Rectal smooth muscle tissue (tissue), 1 donor: ENCODE data around the gene RASSF8.

Experiments
- H3K27ac ChIP-seq: one replicate; pipeline ENCODE4 v1.7.0; 2013; ENCODE audit warnings: low read depth, low read length, inconsistent platforms
- H3K27me3 ChIP-seq: one replicate; pipeline ENCODE4 v1.7.0; 2013; ENCODE audit warnings: low read length; ENCODE audit not compliant: control insufficient read depth, insufficient read depth
- H3K36me3 ChIP-seq: one replicate; pipeline ENCODE4 v1.7.0; 2013; ENCODE audit warnings: low read length; ENCODE audit not compliant: control insufficient read depth, insufficient read depth
- H3K4me1 ChIP-seq: one replicate; pipeline ENCODE4 v1.7.0; 2013; ENCODE audit warnings: low read length; ENCODE audit not compliant: control insufficient read depth, insufficient read depth
- H3K4me3 ChIP-seq: one replicate; pipeline ENCODE4 v1.7.0; 2013; ENCODE audit warnings: low read length
- H3K9ac ChIP-seq: one replicate; pipeline ENCODE4 v1.7.0; 2013; ENCODE audit warnings: low read length

Gene RASSF8

DNA sequence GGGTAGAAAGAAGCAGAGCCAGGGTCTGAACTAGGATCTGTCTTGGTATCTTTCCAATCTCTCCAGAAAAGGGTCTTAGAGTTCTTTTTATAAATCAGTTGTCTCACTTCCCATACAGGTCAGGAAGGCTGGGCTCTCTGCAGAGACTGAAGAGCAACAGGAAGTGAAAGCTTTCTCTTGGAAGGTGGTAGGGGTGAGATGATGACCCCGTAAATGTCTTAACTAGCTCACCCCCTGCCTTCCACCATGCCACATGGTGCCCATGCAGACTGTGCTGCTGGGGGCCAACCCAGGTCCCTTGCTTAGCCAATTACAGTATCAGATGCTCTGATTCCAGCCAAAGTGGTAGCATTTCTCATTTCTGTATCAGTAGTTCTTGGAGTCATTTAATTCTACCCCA lies 17.6 kb upstream of the RASSF8 start:
- Histone ChIP-seq H3K27ac (no peak overlapping the region), H3K4me3 (no peak overlapping the region), H3K4me1 (no peaks in the 10 kb centered on the region), H3K9ac (no peak overlapping the region), H3K27me3 (no peaks in the 10 kb centered on the region), H3K36me3 (no peaks in the 10 kb centered on the region)

DNA sequence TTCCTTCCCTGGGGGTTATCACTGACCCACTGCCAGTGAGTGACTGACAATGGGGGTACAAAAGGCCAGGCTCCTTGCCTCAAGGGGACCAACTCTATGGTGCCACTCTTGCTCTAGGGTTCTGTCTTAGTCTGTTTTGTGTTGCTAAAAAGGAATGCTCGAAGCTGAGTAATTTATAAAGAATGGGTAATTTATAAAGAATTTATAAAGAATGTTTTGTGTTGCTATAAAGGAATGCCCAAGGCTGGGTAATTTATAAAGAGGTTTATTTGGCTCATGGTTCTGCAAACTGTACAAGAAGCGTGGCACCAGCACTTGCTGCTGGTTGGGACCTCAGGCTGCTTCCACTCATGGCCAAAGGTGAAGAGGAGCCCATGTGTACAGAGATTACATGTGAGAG lies 15.8 kb upstream of the RASSF8 start:
- no peak overlapping the region for H3K9ac ChIP-seq
- H3K27me3 ChIP-seq, result no peaks in the 10 kb centered on the region
- H3K4me3 ChIP-seq, result no peak overlapping the region
- H3K4me1 ChIP-seq, result no peaks in the 10 kb centered on the region
- H3K36me3 ChIP-seq, result no peaks in the 10 kb centered on the region
- no peak overlapping the region for H3K27ac ChIP-seq

DNA sequence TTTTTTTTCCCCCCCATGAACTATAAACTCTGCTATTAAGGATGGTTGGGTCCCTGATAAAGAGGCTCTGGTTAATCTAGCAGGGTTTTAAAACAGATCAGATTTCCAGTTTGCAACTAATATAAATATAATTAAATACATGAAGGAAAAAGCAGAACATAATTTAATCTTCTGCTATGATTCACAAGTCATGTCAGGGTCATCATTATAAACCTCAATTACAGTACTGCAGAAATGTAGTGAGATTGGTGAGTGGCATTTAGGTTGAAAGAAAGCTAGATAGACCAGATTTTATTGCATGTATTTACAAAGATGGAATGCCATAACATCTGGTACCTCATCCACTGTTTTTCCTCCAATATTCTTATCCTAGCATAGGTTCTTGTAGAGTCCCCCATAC lies 14.5 kb upstream of the RASSF8 start:
- H3K4me1 ChIP-seq, result no peaks in the 10 kb centered on the region
- no peaks in the 10 kb centered on the region for H3K36me3 ChIP-seq
- H3K27me3 ChIP-seq, result no peaks in the 10 kb centered on the region
- H3K9ac ChIP-seq, result no peak overlapping the region
- H3K27ac ChIP-seq, result no peak overlapping the region
- H3K4me3 ChIP-seq, result no peak overlapping the region

DNA sequence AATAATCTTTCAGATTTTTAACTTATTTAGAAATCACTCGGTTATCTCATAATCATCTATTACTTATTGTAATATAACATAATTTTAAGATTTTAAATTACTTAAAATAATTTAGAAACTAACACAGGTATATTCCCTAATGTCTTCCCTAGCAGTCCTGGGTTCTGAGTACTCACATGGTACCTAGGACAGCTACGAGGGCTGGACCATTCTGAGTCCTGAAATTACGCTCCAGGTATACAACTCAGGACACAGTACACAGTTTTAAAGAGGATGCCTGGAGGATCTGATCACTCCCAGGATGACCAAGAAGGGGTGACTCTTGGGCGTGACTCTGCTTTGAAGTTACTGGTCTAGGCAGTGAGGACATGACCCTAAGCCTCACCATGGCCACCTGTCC lies 9.1 kb upstream of the RASSF8 start:
- Histone ChIP-seq H3K4me3 (no peak overlapping the region), H3K27me3 (no peaks in the 10 kb centered on the region), H3K27ac (no peak overlapping the region), H3K36me3 (no peaks in the 10 kb centered on the region), H3K9ac (no peak overlapping the region), H3K4me1 (no peaks in the 10 kb centered on the region)

DNA sequence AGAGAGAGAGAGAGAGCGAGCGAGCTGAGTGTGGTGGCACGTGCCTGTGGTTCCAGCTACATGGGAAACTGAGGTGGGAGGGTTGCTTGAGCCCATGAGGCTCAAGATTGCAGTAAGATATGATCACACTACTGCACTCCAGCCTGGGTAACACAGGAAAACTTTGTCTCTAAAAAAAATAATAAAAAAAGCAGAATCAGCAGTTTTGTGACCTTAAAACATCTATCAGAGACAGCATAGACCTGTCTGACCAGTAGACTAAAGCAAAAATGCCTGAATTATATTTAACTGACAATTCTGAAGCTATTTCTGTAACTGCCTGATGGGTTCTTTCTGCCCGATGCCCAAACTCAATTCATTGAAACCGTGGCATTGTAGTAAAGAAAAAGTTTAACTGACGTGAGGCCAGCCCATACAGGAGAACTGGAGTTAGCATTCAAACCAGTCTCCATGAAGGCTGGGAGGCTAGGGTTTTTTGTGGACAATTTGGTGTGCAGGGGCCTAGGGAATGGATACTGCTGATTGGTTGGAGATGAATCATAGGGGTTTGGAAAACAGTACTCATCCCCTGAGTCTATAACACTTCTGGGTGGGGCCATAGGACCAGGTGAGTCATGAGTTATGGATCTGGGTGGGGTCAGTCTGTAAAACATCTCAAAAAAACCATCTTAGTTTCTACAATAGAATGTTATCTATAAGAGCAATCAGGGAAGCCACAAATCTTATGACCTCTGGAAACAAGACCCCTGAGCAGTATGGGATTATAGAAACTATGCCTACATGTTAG lies 8.0 kb upstream of the RASSF8 start:
- Histone ChIP-seq H3K27me3 (no peaks in the 10 kb centered on the region), H3K4me3 (no peak overlapping the region), H3K27ac (no peak overlapping the region), H3K4me1 (no peaks in the 10 kb centered on the region), H3K36me3 (no peaks in the 10 kb centered on the region), H3K9ac (no peak overlapping the region)

DNA sequence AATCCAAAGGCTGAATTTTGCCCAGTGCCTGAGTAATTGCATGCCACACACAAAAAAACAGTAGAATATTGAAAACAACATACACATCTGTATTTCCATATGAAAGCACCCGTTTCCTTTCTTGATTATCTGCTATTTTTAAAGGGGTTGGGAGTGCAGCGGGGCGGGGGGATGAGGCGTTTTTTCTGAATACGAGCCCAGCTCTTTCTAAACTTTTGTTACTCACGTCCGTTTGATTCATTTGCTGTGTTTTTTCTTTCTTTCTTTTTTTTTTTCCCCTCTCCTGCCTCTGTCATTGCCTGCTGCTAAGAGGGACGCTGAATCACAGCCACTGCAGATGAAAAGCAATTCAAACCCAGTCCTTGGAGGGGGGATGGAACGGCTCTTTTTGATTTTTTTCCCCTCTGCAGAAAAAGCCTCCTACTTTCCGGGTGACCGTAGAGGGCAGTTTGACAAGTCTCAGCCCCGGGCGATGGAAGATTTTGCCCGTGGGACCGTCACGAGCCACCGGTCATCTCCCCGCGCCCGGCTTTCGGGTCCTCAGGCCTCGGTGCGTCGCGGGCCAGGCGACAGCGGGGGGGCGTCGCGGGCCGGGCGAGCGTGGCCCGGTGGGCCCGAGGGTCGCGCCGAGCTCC lies 572 bp upstream of the RASSF8 start:
- no peak overlapping the region for H3K9ac ChIP-seq

DNA sequence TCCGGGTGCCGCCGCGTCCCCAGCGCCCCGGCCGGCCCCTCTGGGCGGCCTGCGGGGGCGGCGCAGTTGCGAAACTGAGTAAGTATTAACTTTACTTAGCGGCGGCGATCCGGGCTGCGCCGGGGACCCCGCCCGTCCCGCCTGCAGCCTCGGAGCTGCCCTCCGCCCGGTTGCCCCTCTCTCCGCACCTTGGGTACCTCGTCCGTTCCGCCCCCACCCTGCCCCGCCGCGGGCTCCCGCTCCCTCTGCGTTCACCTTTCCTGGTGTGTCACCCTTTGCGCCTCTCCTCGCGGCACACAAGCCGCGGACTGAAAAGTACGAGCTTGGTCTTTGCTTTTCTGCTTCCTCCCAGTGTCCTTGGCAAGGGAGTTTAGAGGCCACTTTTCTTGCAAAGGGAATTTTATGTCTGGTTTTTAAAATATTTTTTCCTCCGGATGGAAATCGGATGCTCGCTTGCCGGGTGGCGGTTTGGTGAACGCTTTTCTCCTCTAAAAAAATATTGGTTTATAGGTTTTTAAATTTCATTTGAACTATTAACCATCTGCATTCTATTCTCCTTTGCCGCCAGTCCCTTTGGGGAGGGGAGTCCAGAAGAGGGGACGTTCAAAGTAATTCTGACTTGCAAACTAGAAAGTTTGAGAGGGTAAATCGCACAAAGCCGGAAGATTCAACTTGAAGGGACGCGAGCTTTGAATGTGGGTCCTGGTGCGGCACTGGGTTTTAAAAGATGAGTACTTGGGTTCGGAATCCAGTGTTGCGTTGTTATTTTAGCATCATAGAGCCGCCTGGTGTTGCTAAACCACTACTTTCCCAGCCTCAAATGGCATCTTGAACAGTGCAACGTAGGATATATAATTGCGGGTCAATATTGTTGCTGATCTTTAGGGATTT lies 834 bp downstream of the RASSF8 start:
- H3K27ac ChIP-seq, result peak overlapping the region; percentile 78
- peak overlapping the region; percentile 80 for H3K4me3 ChIP-seq
- H3K4me1 ChIP-seq, result peaks cover 19% of the 10 kb centered on the region
- no peaks in the 10 kb centered on the region for H3K27me3 ChIP-seq
- H3K36me3 ChIP-seq, result no peaks in the 10 kb centered on the region
- peak overlapping the region; percentile 6 for H3K9ac ChIP-seq

More for the DNA sequence above, 572 bp upstream of the RASSF8 start:
- H3K4me3 ChIP-seq, result peak overlapping the region; percentile 65
- H3K36me3 ChIP-seq, result no peaks in the 10 kb centered on the region
- H3K27ac ChIP-seq, result peak overlapping the region; percentile 95
- H3K4me1 ChIP-seq, result peaks cover 12% of the 10 kb centered on the region
- no peaks in the 10 kb centered on the region for H3K27me3 ChIP-seq

DNA sequence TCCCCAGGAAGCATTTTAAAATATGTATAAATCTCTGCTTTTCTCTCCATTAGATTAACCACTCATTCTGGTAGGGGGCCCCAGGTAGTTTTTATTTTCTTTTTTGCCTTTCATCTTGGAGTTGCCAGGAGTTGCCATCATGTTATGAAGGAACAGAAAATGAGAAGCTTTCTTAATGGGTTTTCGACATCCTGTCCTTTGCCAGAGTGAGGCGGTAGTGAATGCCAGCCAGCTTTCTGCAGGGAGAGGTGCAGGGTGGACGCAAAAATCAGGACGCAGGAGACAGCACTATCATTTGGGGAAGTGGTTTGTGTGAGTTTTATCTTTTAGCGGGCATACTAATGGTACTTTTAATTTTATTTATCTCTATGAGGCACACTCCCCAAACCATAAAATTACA lies 1.7 kb downstream of the RASSF8 start:
- peak overlapping the region; percentile 80 for H3K4me3 ChIP-seq
- no peak overlapping the region for H3K9ac ChIP-seq
- H3K4me1 ChIP-seq, result peaks cover 19% of the 10 kb centered on the region
- H3K27ac ChIP-seq, result peak overlapping the region; percentile 78
- H3K27me3 ChIP-seq, result no peaks in the 10 kb centered on the region
- H3K36me3 ChIP-seq, result no peaks in the 10 kb centered on the region

DNA sequence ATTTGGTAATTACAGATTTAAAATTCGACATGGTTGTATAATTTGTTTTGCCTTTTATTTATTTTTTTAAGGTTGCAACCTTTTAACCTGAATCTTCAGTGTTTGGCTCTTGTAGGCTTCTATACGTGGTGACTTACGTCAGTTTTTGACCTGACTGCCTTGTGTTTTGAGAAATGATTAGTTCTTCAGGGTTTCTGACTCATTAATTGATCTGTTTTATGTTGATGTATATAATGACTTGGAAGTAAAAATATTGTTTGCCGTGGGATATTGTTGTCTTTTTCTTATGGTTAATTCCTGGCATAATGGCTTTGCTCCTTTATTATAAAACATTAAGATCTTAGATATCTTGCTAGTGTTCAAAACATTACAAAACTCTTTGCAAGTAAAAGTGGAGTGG lies 2.5 kb downstream of the RASSF8 start:
- Histone ChIP-seq H3K4me3 (peak overlapping the region; percentile 25), H3K27ac (peak overlapping the region; percentile 37), H3K36me3 (no peaks in the 10 kb centered on the region), H3K4me1 (peaks cover 19% of the 10 kb centered on the region), H3K27me3 (no peaks in the 10 kb centered on the region), H3K9ac (no peak overlapping the region)

DNA sequence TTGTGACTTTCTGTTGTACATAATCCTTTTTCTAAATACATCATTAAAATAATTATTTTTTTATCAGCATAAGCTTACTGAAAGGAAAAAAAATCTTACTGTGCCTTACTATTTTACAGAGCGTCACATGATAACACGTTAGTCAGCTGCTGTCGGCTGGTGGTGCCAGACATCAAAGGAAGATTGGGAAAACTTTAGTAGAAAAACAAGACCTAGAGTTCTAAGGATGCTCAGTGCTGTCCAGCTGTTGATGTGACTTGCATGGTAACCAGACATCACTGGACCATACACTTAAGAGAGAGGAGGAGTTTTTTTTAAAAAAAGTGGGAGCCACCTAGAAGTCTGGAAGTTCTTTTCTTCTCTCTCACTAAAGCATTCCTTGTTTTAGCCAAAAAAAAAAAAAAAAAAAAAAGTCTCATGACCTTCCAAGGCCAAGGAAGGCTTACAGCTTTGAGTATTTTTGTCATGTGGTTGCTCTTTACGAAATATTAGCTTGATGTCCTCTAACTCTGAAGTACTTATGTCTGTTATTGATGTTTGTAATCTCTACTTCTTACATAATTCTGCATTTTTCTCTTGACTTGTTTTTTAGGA lies 4.5 kb downstream of the RASSF8 start:
- peaks cover 22% of the 10 kb centered on the region for H3K4me1 ChIP-seq
- H3K4me3 ChIP-seq, result no peak overlapping the region
- H3K27ac ChIP-seq, result peak overlapping the region; percentile 38
- H3K27me3 ChIP-seq, result no peaks in the 10 kb centered on the region
- no peak overlapping the region for H3K9ac ChIP-seq
- H3K36me3 ChIP-seq, result no peaks in the 10 kb centered on the region

DNA sequence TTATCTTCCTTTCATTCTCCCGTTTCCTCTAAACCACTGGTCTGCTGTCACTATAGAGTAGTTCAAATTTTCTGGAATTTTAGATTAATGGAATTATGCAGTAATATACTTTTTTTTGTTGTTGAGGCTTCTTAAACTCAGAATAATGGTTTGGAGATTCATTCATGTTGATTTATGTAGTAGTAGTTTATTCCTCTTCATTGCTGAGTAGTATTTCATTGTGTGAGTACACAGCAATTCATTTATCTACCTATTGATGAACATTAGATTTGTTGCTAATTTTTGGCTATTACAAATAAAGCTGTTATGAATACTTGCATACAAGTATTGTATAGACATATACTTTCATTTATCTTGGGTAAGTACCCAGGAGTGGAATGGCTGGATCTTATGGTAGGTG lies 7.2 kb downstream of the RASSF8 start:
- Histone ChIP-seq H3K27me3 (no peaks in the 10 kb centered on the region), H3K27ac (no peak overlapping the region), H3K4me1 (peaks cover 27% of the 10 kb centered on the region), H3K4me3 (no peak overlapping the region), H3K9ac (no peak overlapping the region), H3K36me3 (no peaks in the 10 kb centered on the region)

DNA sequence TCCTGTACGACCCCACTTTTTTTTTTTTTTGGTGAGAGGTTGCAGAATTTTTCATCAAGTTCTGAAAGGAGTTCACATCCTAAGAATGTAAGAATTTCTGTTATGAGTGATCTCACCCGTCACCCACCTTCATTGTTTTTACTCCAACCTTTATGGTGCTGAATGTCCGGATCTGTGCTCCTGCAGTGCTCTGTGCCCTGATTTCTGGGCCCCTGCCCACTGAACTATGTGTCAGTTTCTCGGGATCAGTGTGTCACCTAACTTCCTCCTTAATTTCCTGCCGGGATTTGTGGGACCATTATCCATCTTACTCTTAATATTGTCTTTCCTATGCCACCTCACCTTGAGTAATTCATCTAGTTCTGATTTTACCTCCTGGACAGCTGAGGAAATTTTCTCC lies 11.6 kb downstream of the RASSF8 start:
- no peak overlapping the region for H3K9ac ChIP-seq
- no peak overlapping the region for H3K27ac ChIP-seq
- no peaks in the 10 kb centered on the region for H3K27me3 ChIP-seq
- H3K36me3 ChIP-seq, result no peaks in the 10 kb centered on the region
- H3K4me1 ChIP-seq, result peaks cover 24% of the 10 kb centered on the region
- no peak overlapping the region for H3K4me3 ChIP-seq
